HG03469 (cell line): ENCODE measurements around the gene DHRS4.
"Not testable (repeated sequence)": the region's sequence is repeated elsewhere in the genome, so short reads cannot be mapped to it uniquely, and the experiment has no call there.

Experiments used
- ATAC-seq: cut with Tn5 transposase; IDR thresholded peaks from one replicate; pipeline ENCODE4 v1.9.1; 2021; ENCODE audit warnings: mild to moderate bottlenecking, moderate library complexity, moderate number of reproducible peaks; ENCODE audit not compliant: unreplicated experiment

DHRS4 gene

GRCh38 chr14:23981951-23982813, 28.6 kb downstream of the DHRS4 start:
- not testable (repeated sequence) for ATAC-seq

GRCh38 chr14:23984891-23985602, 31.5 kb downstream of the DHRS4 start:
- no peak for ATAC-seq

GRCh38 chr14:23988223-23988606, 34.6 kb downstream of the DHRS4 start:
- not testable (repeated sequence) for ATAC-seq

- ATAC-seq, result peak; percentile 61
Measured at GRCh38 chr14:23988607-23989363, 35.2 kb downstream of the DHRS4 start, which contains the start of gene DHRS4L2. Gene DHRS4L2 (plus strand): TSS chr14:23988929. CDS start chr14:23988948, 19 bp downstream.

GRCh38 chr14:23989734-23990445, 36.3 kb downstream of the DHRS4 start:
- not testable (repeated sequence) for ATAC-seq

GRCh38 chr14:23990961-23991360, 37.4 kb downstream of the DHRS4 start:
- not testable (repeated sequence) for ATAC-seq

- ATAC-seq, result not testable (repeated sequence)
Measured at GRCh38 chr14:23993042-23993441, 39.5 kb downstream of the DHRS4 start.

- ATAC-seq, result not testable (repeated sequence)
Measured at GRCh38 chr14:23996009-23996408, 42.4 kb downstream of the DHRS4 start.

GRCh38 chr14:23996825-23997224, 43.3 kb downstream of the DHRS4 start:
- not testable (repeated sequence) for ATAC-seq

- not testable (repeated sequence) for ATAC-seq
Measured at GRCh38 chr14:23999640-24000039, 46.1 kb downstream of the DHRS4 start.

- not testable (repeated sequence) for ATAC-seq
Measured at GRCh38 chr14:24001078-24001477, 47.5 kb downstream of the DHRS4 start.

- ATAC-seq, result not testable (repeated sequence)
Measured at GRCh38 chr14:24001679-24002078, 48.1 kb downstream of the DHRS4 start.

GRCh38 chr14:24006471-24006816, 52.9 kb downstream of the DHRS4 start:
- ATAC-seq, result not testable (repeated sequence)

GRCh38 chr14:24006817-24007652, 53.5 kb downstream of the DHRS4 start:
- peak; percentile 50 for ATAC-seq

GRCh38 chr14:24011051-24011450, 57.5 kb downstream of the DHRS4 start:
- no peak for ATAC-seq

- not testable (repeated sequence) for ATAC-seq
Measured at GRCh38 chr14:24012726-24013273, 59.2 kb downstream of the DHRS4 start.

- no peak for ATAC-seq
Measured at GRCh38 chr14:24013654-24014514, 60.3 kb downstream of the DHRS4 start.

- not testable (repeated sequence) for ATAC-seq
Measured at GRCh38 chr14:24015745-24016144, 62.2 kb downstream of the DHRS4 start.
